Tibial artery (tissue), 4 donors: ENCODE measurements around the gene FYB1.
"Not testable (repeated sequence)": the region's sequence is repeated elsewhere in the genome, so short reads cannot be mapped to it uniquely, and the experiment has no call there.

Experiments
- DNase-seq, 2 donors: peaks; one replicate each; pipeline ENCODE4 v3.0.0-alpha.2; 2019
- H3K27ac ChIP-seq, 2 donors: fragments of 200-600 bp; sonication (generic) in 1 of 2; 1 replicate in 1 of 2; 2 replicates in 1 of 2; pipeline ENCODE4 v1.5.1; 2018 to 2019; ENCODE audit warnings: mild to moderate bottlenecking in 1 of 2
- H3K27me3 ChIP-seq, 2 donors: fragments of 200-600 bp; sonication (generic) in 1 of 2; one replicate each; pipeline versions ENCODE4 v1.5.1 to v1.6.0; 2016 to 2019
- H3K36me3 ChIP-seq, 3 donors: fragments of 200-600 bp; sonication (generic) in 2 of 3; one replicate each; pipeline ENCODE4 v1.5.1; 2016 to 2019; ENCODE audit warnings: mild to moderate bottlenecking in 2 of 3
- H3K4me1 ChIP-seq, 4 donors: fragments of 200-600 bp; sonication (generic) in 2 of 4; 1 replicate in 3 of 4; 2 replicates in 1 of 4; pipeline ENCODE4 v1.5.1; 2016 to 2019
- H3K4me3 ChIP-seq, 2 donors: fragments of 200-600 bp; sonication (generic) in 1 of 2; 1 replicate in 1 of 2; 2 replicates in 1 of 2; pipeline ENCODE4 v1.5.1; 2018 to 2019; ENCODE audit warnings: mild to moderate bottlenecking in 2 of 2
- H3K9me3 ChIP-seq, 3 donors: fragments of 200-600 bp; sonication (generic) in 1 of 3; one replicate each; pipeline ENCODE4 v1.5.1; 2016 to 2019
- intact Hi-C: fragments of 100-400 bp; cut with DNase I; formaldehyde crosslinking; loops from one replicate; pipeline ENCODE4 v1.15.0; 2023; ENCODE audit warnings: low total_unique reads
- TF ChIP-seq, protein P1 (sequence below), 2 experiments: fragments of 200-600 bp in 1 of 2; fragments of 450-650 bp in 1 of 2; IDR thresholded peaks; one replicate each; pipeline ENCODE4 v1.5.1; 2017 to 2019; ENCODE audit warnings: antibody characterized with exemption in 2 of 2, mild to moderate bottlenecking in 1 of 2, moderate library complexity in 1 of 2

FYB1 gene

DNA sequence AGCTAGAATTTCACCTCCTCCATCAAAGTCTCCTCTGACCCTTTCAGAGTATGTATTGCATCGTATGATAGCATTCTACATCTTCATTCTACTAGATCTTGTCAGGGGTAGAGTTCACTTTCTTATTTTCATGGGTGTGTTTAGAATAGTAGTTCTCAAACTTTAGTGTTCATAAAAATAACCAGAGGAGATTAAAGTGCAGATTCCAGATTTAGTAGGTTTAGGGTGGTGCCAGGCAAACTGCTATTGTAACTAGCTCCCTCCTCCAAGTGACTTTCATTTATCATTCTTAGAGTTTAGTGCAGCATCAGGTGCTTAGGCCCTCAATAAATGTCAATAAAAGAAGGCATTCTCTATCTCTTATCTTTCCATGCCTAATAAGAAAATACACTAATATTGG lies 7.2 kb upstream of the FYB1 start:
- Histone ChIP-seq H3K9me3 (no peaks in the 10 kb centered on the region), H3K27me3 (no peaks in the 10 kb centered on the region), H3K4me3 (no peak overlapping the region), H3K36me3 (no peaks in the 10 kb centered on the region), H3K4me1 (no peaks in the 10 kb centered on the region), H3K27ac (no peak overlapping the region)
- intact Hi-C loops, result no loop called here
- TF ChIP-seq, protein P1, sequence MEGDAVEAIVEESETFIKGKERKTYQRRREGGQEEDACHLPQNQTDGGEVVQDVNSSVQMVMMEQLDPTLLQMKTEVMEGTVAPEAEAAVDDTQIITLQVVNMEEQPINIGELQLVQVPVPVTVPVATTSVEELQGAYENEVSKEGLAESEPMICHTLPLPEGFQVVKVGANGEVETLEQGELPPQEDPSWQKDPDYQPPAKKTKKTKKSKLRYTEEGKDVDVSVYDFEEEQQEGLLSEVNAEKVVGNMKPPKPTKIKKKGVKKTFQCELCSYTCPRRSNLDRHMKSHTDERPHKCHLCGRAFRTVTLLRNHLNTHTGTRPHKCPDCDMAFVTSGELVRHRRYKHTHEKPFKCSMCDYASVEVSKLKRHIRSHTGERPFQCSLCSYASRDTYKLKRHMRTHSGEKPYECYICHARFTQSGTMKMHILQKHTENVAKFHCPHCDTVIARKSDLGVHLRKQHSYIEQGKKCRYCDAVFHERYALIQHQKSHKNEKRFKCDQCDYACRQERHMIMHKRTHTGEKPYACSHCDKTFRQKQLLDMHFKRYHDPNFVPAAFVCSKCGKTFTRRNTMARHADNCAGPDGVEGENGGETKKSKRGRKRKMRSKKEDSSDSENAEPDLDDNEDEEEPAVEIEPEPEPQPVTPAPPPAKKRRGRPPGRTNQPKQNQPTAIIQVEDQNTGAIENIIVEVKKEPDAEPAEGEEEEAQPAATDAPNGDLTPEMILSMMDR (IDR thresholded peaks at IDR 0.05), result no peak
- no peak for DNase-seq

DNA sequence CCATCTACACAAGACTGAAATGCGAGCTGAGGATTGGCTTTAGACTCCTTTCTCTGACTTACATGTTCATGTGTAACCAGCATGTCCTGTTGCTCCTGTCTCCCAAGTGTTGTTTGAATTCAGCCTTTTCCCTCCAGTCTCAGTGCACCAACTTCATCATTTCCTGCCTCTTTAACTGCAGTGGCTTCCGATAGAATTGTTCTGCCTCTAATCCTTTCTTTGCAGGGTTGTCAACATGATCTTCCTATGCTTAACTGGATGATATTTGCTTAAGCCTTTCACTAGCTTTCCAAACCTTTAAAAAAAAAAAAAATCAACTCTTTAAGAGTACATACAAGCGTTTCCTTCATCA lies 6.7 kb upstream of the FYB1 start:
- Histone ChIP-seq H3K27me3 (no peaks in the 10 kb centered on the region), H3K36me3 (no peaks in the 10 kb centered on the region), H3K4me1 (no peaks in the 10 kb centered on the region), H3K27ac (no peak overlapping the region), H3K9me3 (no peaks in the 10 kb centered on the region), H3K4me3 (no peak overlapping the region)
- no peak for DNase-seq
- intact Hi-C loops, result no loop called here
- TF ChIP-seq, protein P1 (IDR thresholded peaks at IDR 0.05), result no peak

DNA sequence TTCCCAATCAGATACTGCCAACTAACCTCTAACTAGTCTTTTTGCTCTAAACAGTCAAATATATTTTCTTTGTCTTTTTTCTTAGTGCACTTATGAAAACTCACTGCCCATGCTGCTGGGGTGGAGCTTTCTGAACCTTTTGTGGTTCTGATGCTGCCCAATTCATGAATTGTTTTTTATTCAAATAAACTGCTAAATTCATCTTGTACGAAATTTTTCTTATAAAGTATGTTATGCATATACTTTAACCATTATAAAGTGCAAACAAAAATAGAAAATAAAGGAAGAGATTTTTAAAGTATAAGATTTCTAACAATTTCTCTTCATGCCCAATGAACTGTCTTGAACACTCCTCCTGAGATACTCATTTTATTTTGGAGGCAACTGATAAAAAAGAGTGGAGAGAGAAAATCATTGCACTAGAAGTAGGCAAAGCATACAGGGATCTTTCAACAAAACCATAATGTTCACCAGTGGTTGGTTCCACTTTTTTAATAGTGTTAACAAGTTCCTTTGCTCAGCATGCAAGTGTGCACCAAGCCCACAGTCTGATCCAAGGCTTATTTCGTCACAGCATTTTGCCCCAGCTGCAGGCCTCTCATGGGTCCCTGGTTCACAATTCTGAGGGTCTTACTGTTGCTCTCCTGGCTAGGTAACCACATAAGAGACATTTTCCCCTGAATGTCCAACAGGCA lies 6.2 kb upstream of the FYB1 start:
- Histone ChIP-seq H3K27ac (no peak overlapping the region), H3K4me1 (no peaks in the 10 kb centered on the region), H3K9me3 (no peaks in the 10 kb centered on the region), H3K27me3 (no peaks in the 10 kb centered on the region), H3K4me3 (no peak overlapping the region), H3K36me3 (no peaks in the 10 kb centered on the region)
- intact Hi-C loops, result no loop called here
- DNase-seq, result no peak
- TF ChIP-seq, protein P1 (IDR thresholded peaks at IDR 0.05), result no peak

DNA sequence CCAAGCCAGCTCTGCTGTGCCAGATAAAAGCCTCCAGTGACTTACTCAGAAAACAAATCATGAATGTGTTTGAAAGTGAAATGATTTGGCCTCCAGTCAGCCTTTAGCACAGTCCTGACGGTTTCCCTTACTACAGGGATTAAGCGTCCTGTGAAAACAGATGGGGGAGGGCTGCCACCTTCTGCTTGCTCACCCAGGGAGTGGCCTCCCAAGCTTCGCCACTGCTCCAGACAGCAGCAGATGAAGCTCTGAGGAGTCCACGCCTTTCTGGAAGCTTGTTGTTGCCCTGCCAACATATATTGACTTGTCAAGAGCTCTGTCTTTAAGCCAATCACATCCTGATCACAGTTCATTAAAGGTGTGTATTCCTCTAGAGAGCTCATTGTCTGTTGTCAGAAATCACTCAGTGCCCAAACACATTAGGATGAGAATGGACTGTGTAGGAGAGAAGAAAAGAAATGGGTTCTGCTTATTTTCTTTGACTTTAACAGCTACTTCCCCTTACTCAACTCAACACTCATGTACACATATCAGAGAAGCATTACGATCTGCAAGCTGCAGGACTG lies 4.9 kb upstream of the FYB1 start:
- no peaks in the 10 kb centered on the region for H3K4me1 ChIP-seq
- no peaks in the 10 kb centered on the region for H3K36me3 ChIP-seq
- no peaks in the 10 kb centered on the region for H3K9me3 ChIP-seq
- DNase-seq, result peak in 1 of 2 donors; percentile 47
- intact Hi-C loops, result no loop called here
- TF ChIP-seq, protein P1 (IDR thresholded peaks at IDR 0.05), result no peak
- no peak overlapping the region for H3K4me3 ChIP-seq
- no peaks in the 10 kb centered on the region for H3K27me3 ChIP-seq
- H3K27ac ChIP-seq, result no peak overlapping the region

DNA sequence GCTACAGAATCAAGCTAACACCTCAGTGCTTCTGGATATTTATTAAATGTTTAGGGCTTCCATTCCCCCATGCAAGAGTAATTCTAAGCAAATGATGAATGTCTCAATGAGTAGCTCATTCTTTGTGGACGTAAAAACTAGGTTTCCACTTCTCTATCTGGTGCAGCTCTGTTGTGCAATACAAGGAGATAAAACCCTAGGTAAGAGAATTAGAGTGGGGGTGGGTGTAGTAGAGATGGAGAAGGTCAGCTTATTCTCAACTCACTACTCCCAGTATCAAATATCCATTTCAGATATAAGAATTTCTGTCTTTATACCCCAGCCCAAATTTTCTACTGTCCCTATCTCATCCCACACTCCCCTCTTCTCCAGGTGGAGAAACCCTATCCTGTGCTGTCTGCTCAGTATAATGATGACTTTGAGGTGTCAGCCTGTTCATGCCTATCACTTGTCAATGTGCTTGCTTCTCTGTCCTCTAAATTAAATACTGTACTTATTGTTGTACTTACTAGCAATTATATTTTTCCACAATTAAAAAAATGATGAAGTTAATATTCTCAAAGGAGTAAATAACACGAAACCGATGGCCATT lies 4.3 kb upstream of the FYB1 start:
- no peaks in the 10 kb centered on the region for H3K4me1 ChIP-seq
- no peaks in the 10 kb centered on the region for H3K27me3 ChIP-seq
- no peak overlapping the region for H3K27ac ChIP-seq
- DNase-seq, result no peak
- H3K9me3 ChIP-seq, result no peaks in the 10 kb centered on the region
- no peak overlapping the region for H3K4me3 ChIP-seq
- TF ChIP-seq, protein P1 (IDR thresholded peaks at IDR 0.05), result no peak
- intact Hi-C loops, result no loop called here
- H3K36me3 ChIP-seq, result no peaks in the 10 kb centered on the region

DNA sequence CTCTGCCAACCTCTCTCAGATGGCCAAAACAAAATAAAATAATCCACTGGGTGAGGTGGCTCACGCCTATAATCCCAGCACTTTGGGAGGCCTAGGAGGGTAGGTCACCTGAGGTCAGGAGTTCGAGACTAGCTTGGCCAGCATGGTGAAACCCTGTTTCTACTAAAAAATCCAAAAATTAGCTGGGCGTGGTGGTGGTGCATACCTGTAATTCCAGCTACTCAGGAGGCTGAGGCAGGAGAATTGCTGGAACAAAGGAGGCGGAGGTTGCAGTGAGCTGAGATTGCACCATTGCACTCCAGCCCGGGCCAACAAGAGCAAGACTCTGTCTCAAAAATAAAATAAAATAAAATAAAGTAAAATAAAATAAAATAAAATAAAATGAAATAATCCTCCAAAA lies 2.3 kb upstream of the FYB1 start:
- H3K27ac ChIP-seq, H3K4me1 ChIP-seq, intact Hi-C loops: not testable (repeated sequence)

More for the DNA sequence above, 2.3 kb upstream of the FYB1 start:
- not testable (repeated sequence) for H3K4me3 ChIP-seq, DNase-seq, H3K9me3 ChIP-seq, H3K36me3 ChIP-seq, H3K27me3 ChIP-seq
